ENCODE results near the gene AFP.
"Not testable (repeated sequence)": the region's sequence is repeated elsewhere in the genome, so short reads cannot be mapped to it uniquely, and the experiment has no call there.

The AFP gene

DNA sequence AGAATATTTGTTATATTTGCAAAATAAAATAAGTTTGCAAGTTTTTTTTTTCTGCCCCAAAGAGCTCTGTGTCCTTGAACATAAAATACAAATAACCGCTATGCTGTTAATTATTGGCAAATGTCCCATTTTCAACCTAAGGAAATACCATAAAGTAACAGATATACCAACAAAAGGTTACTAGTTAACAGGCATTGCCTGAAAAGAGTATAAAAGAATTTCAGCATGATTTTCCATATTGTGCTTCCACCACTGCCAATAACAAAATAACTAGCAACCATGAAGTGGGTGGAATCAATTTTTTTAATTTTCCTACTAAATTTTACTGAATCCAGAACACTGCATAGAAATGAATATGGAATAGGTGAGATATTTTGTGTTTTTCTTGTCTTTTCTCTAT is at the start of gene AFP:
Gene AFP (plus strand): TSS at position 238 of the 400 bp plus-strand sequence. CDS start 42 bp downstream, at position 280.
- DNase-seq (ENCODE audit: low read depth): no peak

- no peak for DNase-seq (ENCODE audit: low read depth)
These were observed 48.5 kb upstream of the AFP start for GRCh38 chr4:73387552-73387951.

GRCh38 chr4:73388887-73389286 is 47.1 kb upstream of the AFP start:
- no peak for DNase-seq (ENCODE audit: low read depth)

- DNase-seq (ENCODE audit: low read depth): not testable (repeated sequence)
These were observed 46.4 kb upstream of the AFP start for GRCh38 chr4:73389663-73390062.

DNA sequence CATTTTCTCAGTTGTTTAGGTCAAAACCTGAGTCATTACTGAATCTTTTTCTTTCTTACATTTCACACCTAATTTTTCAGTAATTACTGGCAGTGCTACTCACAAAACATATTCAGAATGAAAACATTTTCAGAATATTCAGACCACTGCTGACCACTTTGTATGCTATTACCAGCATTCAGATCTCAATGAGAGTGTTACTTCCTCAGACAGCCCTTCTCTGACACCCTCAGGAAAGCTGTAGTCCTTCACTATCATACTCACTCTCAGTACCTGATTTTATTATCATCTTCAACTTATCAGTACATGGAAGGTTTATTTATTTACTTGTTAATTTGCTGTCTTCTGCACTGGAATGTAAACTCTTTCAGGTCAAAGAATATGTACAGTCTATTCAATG is 44.2 kb upstream of the AFP start:
- DNase-seq (ENCODE audit: low read depth): no peak

- no peak for DNase-seq (ENCODE audit: low read depth)
These were observed 43.1 kb upstream of the AFP start for GRCh38 chr4:73392936-73393335.

DNA sequence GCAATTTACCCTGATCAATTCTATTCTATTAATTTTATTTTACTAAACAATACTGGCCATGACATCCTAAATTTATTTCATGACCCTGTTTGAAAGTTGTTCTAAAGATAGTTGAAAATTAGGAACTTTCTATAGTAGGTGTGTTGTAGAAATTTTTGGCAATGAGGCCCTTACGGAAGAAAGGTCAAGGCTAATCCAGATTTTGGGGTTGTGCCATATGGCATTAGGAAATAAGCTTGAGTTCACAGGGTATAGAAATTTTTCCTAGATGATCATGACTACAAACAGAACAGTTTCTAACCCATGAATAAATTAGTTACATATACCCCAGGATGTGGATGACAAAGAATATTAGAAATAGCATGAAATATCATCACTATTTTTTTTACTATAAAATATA is 39.7 kb upstream of the AFP start:
- no peak for DNase-seq (ENCODE audit: low read depth)

DNA sequence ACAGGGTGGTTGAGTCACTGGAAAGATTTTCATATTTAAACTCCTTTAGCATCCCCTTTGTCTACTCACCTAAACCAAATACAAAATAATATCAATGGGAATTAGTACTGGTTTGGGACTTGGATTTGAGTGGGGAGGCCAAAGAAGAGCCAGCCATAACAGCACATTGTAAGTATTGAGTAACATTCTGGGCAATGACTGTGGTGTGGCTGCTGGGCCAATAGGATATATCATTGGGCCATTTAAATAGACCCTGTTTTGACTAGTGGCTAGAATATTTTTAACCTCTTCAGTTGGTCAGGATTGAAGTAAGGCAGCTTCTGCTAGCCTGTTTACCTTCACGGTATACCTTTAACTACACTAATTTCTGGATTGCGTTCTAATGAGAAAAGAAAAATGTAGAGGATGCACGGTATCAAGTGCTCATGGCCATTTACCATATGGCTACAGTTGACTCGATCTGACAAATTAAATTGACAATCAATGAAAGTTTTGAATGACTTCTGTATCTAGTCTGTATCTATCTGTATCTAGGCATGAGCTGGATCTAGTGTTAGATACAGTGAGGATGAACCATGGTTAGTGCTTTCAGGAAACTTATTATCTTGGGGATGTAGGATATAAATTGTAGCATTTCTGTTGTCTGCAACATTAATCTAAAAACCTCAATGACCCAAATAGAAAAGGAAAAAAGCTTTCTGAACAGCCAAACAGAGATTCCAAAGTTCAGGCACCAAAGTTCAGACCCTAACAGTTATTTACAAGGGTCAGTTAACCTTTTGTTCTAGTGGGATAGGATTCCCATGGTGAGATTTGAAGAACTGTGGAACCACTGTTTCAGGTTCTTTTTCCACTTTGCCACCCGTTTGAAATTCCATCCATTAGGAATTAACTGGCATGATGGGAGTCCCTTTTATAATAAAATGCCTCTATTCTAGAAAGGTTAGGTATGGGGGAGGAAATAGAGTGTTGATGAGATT is 38.7 kb upstream of the AFP start:
- DNase-seq (ENCODE audit: low read depth): no peak

GRCh38 chr4:73401412-73401811 is 34.6 kb upstream of the AFP start:
- no peak for DNase-seq (ENCODE audit: low read depth)

GRCh38 chr4:73404042-73404441 is 32.0 kb upstream of the AFP start, which contains the start of gene ALB:
Gene ALB (plus strand): TSS chr4:73404287. CDS start chr4:73404328, 41 bp downstream.
- no peak for DNase-seq (ENCODE audit: low read depth)

DNA sequence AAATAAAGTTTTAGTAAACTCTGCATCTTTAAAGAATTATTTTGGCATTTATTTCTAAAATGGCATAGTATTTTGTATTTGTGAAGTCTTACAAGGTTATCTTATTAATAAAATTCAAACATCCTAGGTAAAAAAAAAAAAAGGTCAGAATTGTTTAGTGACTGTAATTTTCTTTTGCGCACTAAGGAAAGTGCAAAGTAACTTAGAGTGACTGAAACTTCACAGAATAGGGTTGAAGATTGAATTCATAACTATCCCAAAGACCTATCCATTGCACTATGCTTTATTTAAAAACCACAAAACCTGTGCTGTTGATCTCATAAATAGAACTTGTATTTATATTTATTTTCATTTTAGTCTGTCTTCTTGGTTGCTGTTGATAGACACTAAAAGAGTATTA is 31.6 kb upstream of the AFP start:
- DNase-seq (ENCODE audit: low read depth): no peak

- DNase-seq (ENCODE audit: low read depth): no peak
These were observed 30.9 kb upstream of the AFP start for GRCh38 chr4:73405138-73405537.

GRCh38 chr4:73406548-73406875 is 29.5 kb upstream of the AFP start:
- no peak for DNase-seq (ENCODE audit: low read depth)

DNA sequence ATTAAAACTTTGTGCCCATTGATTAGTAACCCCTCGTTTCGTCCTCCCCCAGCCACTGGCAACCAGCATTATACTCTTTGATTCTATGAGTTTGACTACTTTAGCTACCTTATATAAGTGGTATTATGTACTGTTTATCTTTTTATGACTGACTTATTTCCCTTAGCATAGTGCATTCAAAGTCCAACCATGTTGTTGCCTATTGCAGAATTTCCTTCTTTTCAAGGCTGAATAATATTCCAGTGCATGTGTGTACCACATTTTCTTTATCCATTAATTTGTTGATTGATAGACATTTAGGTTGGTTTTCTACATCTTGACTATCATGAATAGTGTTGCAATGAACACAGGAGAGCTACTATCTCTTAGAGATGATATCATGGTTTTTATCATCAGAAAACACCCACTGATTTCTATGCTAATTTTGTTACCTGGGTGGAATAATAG is 28.8 kb upstream of the AFP start:
- no peak for DNase-seq (ENCODE audit: low read depth)

DNA sequence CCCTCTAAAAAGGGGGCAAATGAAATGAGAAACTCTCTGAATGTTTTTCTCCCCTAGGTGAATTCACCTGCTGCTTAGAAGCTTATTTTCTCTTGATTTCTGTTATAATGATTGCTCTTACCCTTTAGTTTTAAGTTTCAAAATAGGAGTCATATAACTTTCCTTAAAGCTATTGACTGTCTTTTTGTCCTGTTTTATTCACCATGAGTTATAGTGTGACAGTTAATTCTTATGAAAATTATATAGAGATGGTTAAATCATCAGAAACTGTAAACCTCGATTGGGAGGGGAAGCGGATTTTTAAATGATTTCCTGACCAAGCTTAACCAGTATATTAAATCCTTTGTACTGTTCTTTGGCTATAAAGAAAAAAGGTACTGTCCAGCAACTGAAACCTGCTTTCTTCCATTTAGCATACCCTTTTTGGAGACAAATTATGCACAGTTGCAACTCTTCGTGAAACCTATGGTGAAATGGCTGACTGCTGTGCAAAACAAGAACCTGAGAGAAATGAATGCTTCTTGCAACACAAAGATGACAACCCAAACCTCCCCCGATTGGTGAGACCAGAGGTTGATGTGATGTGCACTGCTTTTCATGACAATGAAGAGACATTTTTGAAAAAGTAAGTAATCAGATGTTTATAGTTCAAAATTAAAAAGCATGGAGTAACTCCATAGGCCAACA is 27.7 kb upstream of the AFP start:
- no peak for DNase-seq (ENCODE audit: low read depth)

DNA sequence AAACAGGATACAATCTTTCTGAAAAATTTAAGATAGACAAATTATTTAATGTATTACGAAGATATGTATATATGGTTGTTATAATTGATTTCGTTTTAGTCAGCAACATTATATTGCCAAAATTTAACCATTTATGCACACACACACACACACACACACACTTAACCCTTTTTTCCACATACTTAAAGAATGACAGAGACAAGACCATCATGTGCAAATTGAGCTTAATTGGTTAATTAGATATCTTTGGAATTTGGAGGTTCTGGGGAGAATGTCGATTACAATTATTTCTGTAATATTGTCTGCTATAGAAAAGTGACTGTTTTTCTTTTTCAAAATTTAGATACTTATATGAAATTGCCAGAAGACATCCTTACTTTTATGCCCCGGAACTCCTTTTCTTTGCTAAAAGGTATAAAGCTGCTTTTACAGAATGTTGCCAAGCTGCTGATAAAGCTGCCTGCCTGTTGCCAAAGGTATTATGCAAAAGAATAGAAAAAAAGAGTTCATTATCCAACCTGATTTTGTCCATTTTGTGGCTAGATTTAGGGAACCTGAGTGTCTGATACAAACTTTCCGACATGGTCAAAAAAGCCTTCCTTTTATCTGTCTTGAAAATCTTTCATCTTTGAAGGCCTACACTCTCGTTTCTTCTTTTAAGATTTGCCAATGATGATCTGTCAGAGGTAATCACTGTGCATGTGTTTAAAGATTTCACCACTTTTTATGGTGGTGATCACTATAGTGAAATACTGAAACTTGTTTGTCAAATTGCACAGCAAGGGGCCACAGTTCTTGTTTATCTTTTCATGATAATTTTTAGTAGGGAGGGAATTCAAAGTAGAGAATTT is 26.8 kb upstream of the AFP start:
- DNase-seq (ENCODE audit: low read depth): no peak

GRCh38 chr4:73409978-73410548 is 26.0 kb upstream of the AFP start:
- no peak for DNase-seq (ENCODE audit: low read depth)

DNA sequence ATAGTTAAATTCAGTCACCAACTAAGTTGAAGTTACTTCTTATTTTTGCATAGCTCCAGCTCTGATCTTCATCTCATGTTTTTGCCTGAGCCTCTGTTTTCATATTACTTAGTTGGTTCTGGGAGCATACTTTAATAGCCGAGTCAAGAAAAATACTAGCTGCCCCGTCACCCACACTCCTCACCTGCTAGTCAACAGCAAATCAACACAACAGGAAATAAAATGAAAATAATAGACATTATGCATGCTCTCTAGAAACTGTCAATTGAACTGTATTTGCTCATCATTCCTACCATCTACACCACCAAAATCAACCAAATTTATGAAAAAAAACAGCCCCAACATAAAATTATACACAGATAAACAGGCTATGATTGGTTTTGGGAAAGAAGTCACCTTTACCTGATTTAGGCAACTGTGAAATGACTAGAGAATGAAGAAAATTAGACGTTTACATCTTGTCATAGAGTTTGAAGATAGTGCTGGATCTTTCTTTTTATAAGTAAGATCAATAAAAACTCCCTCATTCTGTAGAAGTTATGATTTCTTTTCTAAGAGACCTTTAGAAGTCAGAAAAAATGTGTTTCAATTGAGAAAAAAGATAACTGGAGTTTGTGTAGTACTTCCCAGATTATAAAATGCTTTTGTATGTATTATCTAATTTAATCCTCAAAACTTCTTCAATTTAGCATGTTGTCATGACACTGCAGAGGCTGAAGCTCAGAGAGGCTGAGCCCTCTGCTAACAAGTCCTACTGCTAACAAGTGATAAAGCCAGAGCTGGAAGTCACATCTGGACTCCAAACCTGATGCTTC is 24.9 kb upstream of the AFP start:
- no peak for DNase-seq (ENCODE audit: low read depth)

- no peak for DNase-seq (ENCODE audit: low read depth)
These were observed 24.1 kb upstream of the AFP start for GRCh38 chr4:73411731-73412414.

GRCh38 chr4:73413294-73413755 is 22.7 kb upstream of the AFP start:
- DNase-seq (ENCODE audit: low read depth): no peak

Measured in stimulated activated CD8-positive, alpha-beta memory T cell treated with anti-CD3 and anti-CD28 coated beads, Interleukin-4, amount 100 ng/mL, for 24 hours (primary cell).